Epithelial cell of proximal tubule (primary cell): ENCODE results near the gene EPS8L3. TPM values are rescaled to one million over a fixed set of nuclear protein-coding genes. Genes with fewer than 3 reads are reported as not detected.

Experiments
- DNase-seq: peaks from one replicate; pipeline ENCODE4 v3.0.0-alpha.2; 2011; ENCODE audit warnings: low read depth
- H3K4me3 ChIP-seq: 2 replicates; pipeline ENCODE4 v1.5.1; 2011; ENCODE audit warnings: low read depth, mild to moderate bottlenecking, low read length
- CTCF ChIP-seq: conservative IDR thresholded peaks from 2 replicates; pipeline ENCODE4 v1.5.1; 2012; ENCODE audit warnings: low read depth, mild to moderate bottlenecking, low read length
- total RNA-seq: library from RNA; depleted of rRNA; stranded (reverse); fragments of >200 nt; gene quantifications from 2 replicates; pipeline ENCODE4 v1.2.3, GENCODE V29; 2015

The EPS8L3 gene
- total RNA-seq, 1 donor from 2014 or later = not detected

GRCh38 chr1:109772658-109773202 is 9.0 kb upstream of the EPS8L3 start:
- no peak for DNase-seq
- no peak overlapping the region for H3K4me3 ChIP-seq
- no peak for TF ChIP-seq CTCF

- no peak overlapping the region for H3K4me3 ChIP-seq
- DNase-seq = no peak
- no peak for TF ChIP-seq CTCF
Observed at GRCh38 chr1:109771712-109772657, 8.3 kb upstream of the EPS8L3 start.

GRCh38 chr1:109770331-109771095 is 6.8 kb upstream of the EPS8L3 start:
- TF ChIP-seq CTCF = no peak
- no peak overlapping the region for H3K4me3 ChIP-seq
- DNase-seq = no peak

GRCh38 chr1:109769330-109770078 is 5.8 kb upstream of the EPS8L3 start:
- no peak for TF ChIP-seq CTCF

GRCh38 chr1:109768820-109769219 is 5.1 kb upstream of the EPS8L3 start:
- DNase-seq = no peak
- no peak overlapping the region for H3K4me3 ChIP-seq
- no peak for TF ChIP-seq CTCF

More at GRCh38 chr1:109769330-109770078, 5.8 kb upstream of the EPS8L3 start:
- no peak overlapping the region for H3K4me3 ChIP-seq
- DNase-seq = no peak

- no peak for DNase-seq
- no peak for TF ChIP-seq CTCF
- H3K4me3 ChIP-seq = no peak overlapping the region
Observed at GRCh38 chr1:109768335-109768650, 4.6 kb upstream of the EPS8L3 start.
